Suprapubic skin (tissue), 4 donors: ENCODE data around the gene CALM1. TPM values are rescaled to one million over a fixed set of nuclear protein-coding genes. Genes with fewer than 3 reads are reported as not detected.

Experiments used
- DNase-seq, 2 donors: peaks; one replicate each; pipeline ENCODE4 v3.0.0-alpha.2; 2019; ENCODE audit warnings: low spot score in 2 of 2
- H3K27ac ChIP-seq: fragments of 200-600 bp; sonication (generic); one replicate; pipeline ENCODE4 v1.5.1; 2019
- H3K27me3 ChIP-seq: fragments of 200-600 bp; sonication (generic); one replicate; pipeline ENCODE4 v1.5.1; 2019
- H3K36me3 ChIP-seq: fragments of 200-600 bp; sonication (generic); one replicate; pipeline ENCODE4 v1.5.1; 2019
- H3K4me1 ChIP-seq: fragments of 200-600 bp; sonication (generic); one replicate; pipeline ENCODE4 v1.5.1; 2019
- H3K4me3 ChIP-seq: fragments of 200-600 bp; sonication (generic); one replicate; pipeline ENCODE4 v1.5.1; 2019; ENCODE audit warnings: mild to moderate bottlenecking
- H3K9me3 ChIP-seq: fragments of 200-600 bp; sonication (generic); one replicate; pipeline ENCODE4 v1.5.1; 2019
- CTCF ChIP-seq, 2 donors: fragments of 200-600 bp in 1 of 2; fragments of 450-650 bp in 1 of 2; sonication (generic) in 1 of 2; IDR thresholded peaks; one replicate each; pipeline ENCODE4 v1.5.1; 2016 to 2019; ENCODE audit warnings: antibody characterized with exemption in 2 of 2, mild to moderate bottlenecking in 1 of 2, moderate library complexity in 1 of 2
- EP300 ChIP-seq: sonication (generic); formaldehyde crosslinking; IDR thresholded peaks from one replicate; pipeline ENCODE4 v1.6.1; 2017; ENCODE audit warnings: antibody characterized with exemption
- POLR2A ChIP-seq, 2 donors: fragments of 450-650 bp; IDR thresholded peaks; one replicate each; pipeline ENCODE4 v1.6.1; 2017; ENCODE audit warnings: antibody characterized with exemption in 2 of 2, mild to moderate bottlenecking in 2 of 2, moderate library complexity in 2 of 2
- POLR2AphosphoS5 ChIP-seq, 3 donors: sonication (generic); formaldehyde crosslinking; IDR thresholded peaks; one replicate each; pipeline ENCODE4 v1.6.1; 2017; ENCODE audit warnings: antibody characterized with exemption in 3 of 3
- WGBS: methylation state at CpG from one replicate; pipeline ENCODE4 v1.1.5; 2018; 5-methylcytosine and 5-hydroxymethylcytosine counted together
- total RNA-seq, 4 donors: library from RNA; depleted of rRNA; stranded (reverse); fragments of >200 nt; gene quantifications; one replicate each; pipeline ENCODE4 v1.1.0, GENCODE V29; 2016

CALM1 gene
- total RNA-seq, 4 donors from 2014 or later = 258 to 369 (median 300) TPM

- Histone ChIP-seq H3K4me3 (no peak overlapping the region), H3K27me3 (peaks cover 11% of the 10 kb centered on the region), H3K36me3 (no peaks in the 10 kb centered on the region), H3K4me1 (peaks cover 7% of the 10 kb centered on the region), H3K9me3 (no peaks in the 10 kb centered on the region), H3K27ac (no peak overlapping the region)
- no peak for DNase-seq
- 80% methylated on average over 3 of the region's 3 CpGs for WGBS
- TF ChIP-seq CTCF (IDR thresholded peaks at IDR 0.05) = no peak
- no peak for TF ChIP-seq POLR2A (IDR thresholded peaks at IDR 0.05)
- no peak for TF ChIP-seq POLR2AphosphoS5 (IDR thresholded peaks at IDR 0.05)
- no peak for TF ChIP-seq EP300
Observed at GRCh38 chr14:90450667-90451066, 53.8 kb downstream of the CALM1 start.

- no peak overlapping the region for H3K4me3 ChIP-seq
- no peak overlapping the region for H3K27ac ChIP-seq
- no peaks in the 10 kb centered on the region for H3K36me3 ChIP-seq
- WGBS = 84% methylated on average over 13 of the region's 13 CpGs
- H3K4me1 ChIP-seq = peaks cover 7% of the 10 kb centered on the region
- peaks cover 11% of the 10 kb centered on the region for H3K27me3 ChIP-seq
- no peaks in the 10 kb centered on the region for H3K9me3 ChIP-seq
- no peak for DNase-seq
- TF ChIP-seq EP300 (no peak), CTCF (IDR thresholded peaks at IDR 0.05) (no peak), POLR2A (IDR thresholded peaks at IDR 0.05) (no peak), POLR2AphosphoS5 (IDR thresholded peaks at IDR 0.05) (no peak)
Observed at GRCh38 chr14:90451443-90451842, 54.6 kb downstream of the CALM1 start.

GRCh38 chr14:90451961-90452360 lies 55.1 kb downstream of the CALM1 start:
- WGBS = 86% methylated on average over 4 of the region's 4 CpGs
- H3K9me3 ChIP-seq = no peaks in the 10 kb centered on the region
- no peaks in the 10 kb centered on the region for H3K36me3 ChIP-seq
- peaks cover 11% of the 10 kb centered on the region for H3K27me3 ChIP-seq
- DNase-seq = no peak
- no peak for TF ChIP-seq POLR2A (IDR thresholded peaks at IDR 0.05)
- no peak for TF ChIP-seq POLR2AphosphoS5 (IDR thresholded peaks at IDR 0.05)
- TF ChIP-seq CTCF (IDR thresholded peaks at IDR 0.05) = no peak
- TF ChIP-seq EP300 = no peak
- H3K27ac ChIP-seq = no peak overlapping the region
- H3K4me1 ChIP-seq = peaks cover 7% of the 10 kb centered on the region
- no peak overlapping the region for H3K4me3 ChIP-seq

- H3K36me3 ChIP-seq = no peaks in the 10 kb centered on the region
- peaks cover 11% of the 10 kb centered on the region for H3K27me3 ChIP-seq
- no peak for DNase-seq
- 88% methylated on average over 6 of the region's 6 CpGs for WGBS
- no peak overlapping the region for H3K27ac ChIP-seq
- H3K4me3 ChIP-seq = no peak overlapping the region
- TF ChIP-seq POLR2AphosphoS5 (IDR thresholded peaks at IDR 0.05) = no peak
- no peak for TF ChIP-seq EP300
- no peak for TF ChIP-seq POLR2A (IDR thresholded peaks at IDR 0.05)
- no peak for TF ChIP-seq CTCF (IDR thresholded peaks at IDR 0.05)
- H3K9me3 ChIP-seq = no peaks in the 10 kb centered on the region
- peaks cover 7% of the 10 kb centered on the region for H3K4me1 ChIP-seq
Observed at GRCh38 chr14:90452366-90452765, 55.5 kb downstream of the CALM1 start.

GRCh38 chr14:90453401-90453951 lies 56.6 kb downstream of the CALM1 start:
- no peak overlapping the region for H3K4me3 ChIP-seq
- H3K9me3 ChIP-seq = no peaks in the 10 kb centered on the region
- H3K27me3 ChIP-seq = peaks cover 11% of the 10 kb centered on the region
- no peaks in the 10 kb centered on the region for H3K36me3 ChIP-seq
- H3K4me1 ChIP-seq = peaks cover 8% of the 10 kb centered on the region
- DNase-seq = no peak
- 82% methylated on average over 18 of the region's 18 CpGs for WGBS
- H3K27ac ChIP-seq = no peak overlapping the region
- TF ChIP-seq EP300 (no peak), POLR2A (IDR thresholded peaks at IDR 0.05) (no peak), CTCF (IDR thresholded peaks at IDR 0.05) (no peak), POLR2AphosphoS5 (IDR thresholded peaks at IDR 0.05) (no peak)
